WTC11 (cell line): Measurements from ENCODE around the gene MXRA8. TPM values are rescaled to one million over a fixed set of nuclear protein-coding genes. Genes with fewer than 3 reads are reported as not detected.
A peak's percentile ranks its signal among the peaks of the same experiment; 100 is the strongest.

ENCODE experiments used
- CDX4 ChIP-seq: fragments of 250-450 bp; sonication (Bioruptor Pico); IDR thresholded peaks from 2 replicates; pipeline ENCODE4 v1.9.0; 2021; ENCODE audit warnings: moderate library complexity, mild to moderate bottlenecking, inconsistent platforms, borderline replicate concordance
- CREM ChIP-seq: sonication (generic); formaldehyde crosslinking; IDR thresholded peaks from 2 replicates; pipeline ENCODE4 v1.8.1; 2022; ENCODE audit warnings: mild to moderate bottlenecking, missing genetic modification reagents, moderate library complexity
- E2F4 ChIP-seq: sonication (generic); formaldehyde crosslinking; IDR thresholded peaks from 2 replicates; pipeline ENCODE4 v1.8.1; 2022; ENCODE audit warnings: low read depth, mild to moderate bottlenecking, moderate library complexity, missing genetic modification reagents, borderline replicate concordance
- ERG ChIP-seq: fragments of 250-450 bp; sonication (Bioruptor Pico); IDR thresholded peaks from 2 replicates; pipeline ENCODE4 v1.8.0; 2021; ENCODE audit warnings: mild to moderate bottlenecking
- ESRRA ChIP-seq: sonication (generic); formaldehyde crosslinking; IDR thresholded peaks from 2 replicates; pipeline ENCODE4 v1.8.1; 2022; ENCODE audit warnings: mild to moderate bottlenecking, missing genetic modification reagents, borderline replicate concordance
- ETV6 ChIP-seq: sonication (generic); formaldehyde crosslinking; IDR thresholded peaks from 2 replicates; pipeline ENCODE4 v1.8.1; 2022; ENCODE audit warnings: mild to moderate bottlenecking, missing genetic modification reagents
- GTF2I ChIP-seq: fragments of 250-450 bp; sonication (Bioruptor Pico); conservative IDR thresholded peaks from 2 replicates; pipeline ENCODE4 v1.4.0; 2021; ENCODE audit warnings: mild to moderate bottlenecking
- JAZF1 ChIP-seq: fragments of 250-450 bp; sonication (Bioruptor Pico); IDR thresholded peaks from 2 replicates; pipeline ENCODE4 v1.9.0; 2021; ENCODE audit warnings: moderate library complexity, mild to moderate bottlenecking, inconsistent platforms
- JUN ChIP-seq: sonication (generic); formaldehyde crosslinking; IDR thresholded peaks from 2 replicates; pipeline ENCODE4 v1.8.0; 2023; ENCODE audit warnings: mild to moderate bottlenecking, missing genetic modification reagents
- KAT7 ChIP-seq: sonication (generic); formaldehyde crosslinking; IDR thresholded peaks from 2 replicates; pipeline ENCODE4 v1.8.1; 2023; ENCODE audit warnings: missing genetic modification reagents, mild to moderate bottlenecking, borderline replicate concordance
- MYBL2 ChIP-seq: sonication (generic); formaldehyde crosslinking; IDR thresholded peaks from 2 replicates; pipeline ENCODE4 v1.8.1; 2023; ENCODE audit warnings: mild to moderate bottlenecking, moderate library complexity, missing genetic modification reagents
- NR1H2 ChIP-seq: sonication (generic); formaldehyde crosslinking; IDR thresholded peaks from 2 replicates; pipeline ENCODE4 v1.9.0; 2021; ENCODE audit warnings: mild to moderate bottlenecking, moderate library complexity, missing genetic modification reagents
- PREB ChIP-seq: sonication (generic); formaldehyde crosslinking; IDR thresholded peaks from 2 replicates; pipeline ENCODE4 v1.8.1; 2022; ENCODE audit warnings: mild to moderate bottlenecking, missing genetic modification reagents, moderate library complexity, borderline replicate concordance
- RORB ChIP-seq: fragments of 250-450 bp; sonication (Bioruptor Pico); IDR thresholded peaks from 2 replicates; pipeline ENCODE4 v1.9.0; 2021; ENCODE audit warnings: mild to moderate bottlenecking
- SMAD4 ChIP-seq: sonication (generic); formaldehyde crosslinking; IDR thresholded peaks from 2 replicates; pipeline ENCODE4 v1.8.0; 2022; ENCODE audit warnings: mild to moderate bottlenecking, missing genetic modification reagents
- TCF7 ChIP-seq: sonication (generic); formaldehyde crosslinking; IDR thresholded peaks from 2 replicates; pipeline ENCODE4 v1.8.0; 2022; ENCODE audit warnings: mild to moderate bottlenecking, low read depth, missing genetic modification reagents, moderate library complexity
- ZMAT4 ChIP-seq: fragments of 250-450 bp; sonication (Bioruptor Pico); IDR thresholded peaks from 2 replicates; pipeline ENCODE4 v1.9.0; 2021; ENCODE audit warnings: mild to moderate bottlenecking
- ZNF121 ChIP-seq: sonication (generic); formaldehyde crosslinking; IDR thresholded peaks from 2 replicates; pipeline ENCODE4 v1.8.0; 2023; ENCODE audit warnings: missing genetic modification reagents
- ZNF671 ChIP-seq: fragments of 250-450 bp; sonication (Bioruptor Pico); IDR thresholded peaks from 2 replicates; pipeline ENCODE4 v1.8.0; 2021; ENCODE audit warnings: mild to moderate bottlenecking
- total RNA-seq: library from RNA; stranded (reverse); gene quantifications from 3 replicates; pipeline ENCODE4 v1.2.3, GENCODE V29; 2021
- TF ChIP-seq, protein P1 (sequence below): sonication (generic); formaldehyde crosslinking; conservative IDR thresholded peaks from 2 replicates; pipeline ENCODE4 v1.8.1; 2023; ENCODE audit warnings: mild to moderate bottlenecking, low read depth, missing genetic modification reagents, moderate library complexity
- TF ChIP-seq, protein P2 (sequence below): sonication (generic); formaldehyde crosslinking; IDR thresholded peaks from 2 replicates; pipeline ENCODE4 v1.8.1; 2022; ENCODE audit warnings: low read depth, missing genetic modification reagents, borderline replicate concordance
- TF ChIP-seq, protein P3 (sequence below): sonication (generic); formaldehyde crosslinking; IDR thresholded peaks from 2 replicates; pipeline ENCODE4 v1.8.1; 2023; ENCODE audit warnings: mild to moderate bottlenecking, missing genetic modification reagents, borderline replicate concordance
- TF ChIP-seq, protein P4 (sequence below): sonication (generic); formaldehyde crosslinking; IDR thresholded peaks from 2 replicates; pipeline ENCODE4 v1.8.0; 2022; ENCODE audit warnings: mild to moderate bottlenecking, missing genetic modification reagents

MXRA8 gene
- total RNA-seq, 1 experiment from 2014 or later, result 6.7 TPM

GRCh38 chr1:1354271-1355247 lies 3.8 kb downstream of the MXRA8 start (continued):
- TF ChIP-seq, protein P1, sequence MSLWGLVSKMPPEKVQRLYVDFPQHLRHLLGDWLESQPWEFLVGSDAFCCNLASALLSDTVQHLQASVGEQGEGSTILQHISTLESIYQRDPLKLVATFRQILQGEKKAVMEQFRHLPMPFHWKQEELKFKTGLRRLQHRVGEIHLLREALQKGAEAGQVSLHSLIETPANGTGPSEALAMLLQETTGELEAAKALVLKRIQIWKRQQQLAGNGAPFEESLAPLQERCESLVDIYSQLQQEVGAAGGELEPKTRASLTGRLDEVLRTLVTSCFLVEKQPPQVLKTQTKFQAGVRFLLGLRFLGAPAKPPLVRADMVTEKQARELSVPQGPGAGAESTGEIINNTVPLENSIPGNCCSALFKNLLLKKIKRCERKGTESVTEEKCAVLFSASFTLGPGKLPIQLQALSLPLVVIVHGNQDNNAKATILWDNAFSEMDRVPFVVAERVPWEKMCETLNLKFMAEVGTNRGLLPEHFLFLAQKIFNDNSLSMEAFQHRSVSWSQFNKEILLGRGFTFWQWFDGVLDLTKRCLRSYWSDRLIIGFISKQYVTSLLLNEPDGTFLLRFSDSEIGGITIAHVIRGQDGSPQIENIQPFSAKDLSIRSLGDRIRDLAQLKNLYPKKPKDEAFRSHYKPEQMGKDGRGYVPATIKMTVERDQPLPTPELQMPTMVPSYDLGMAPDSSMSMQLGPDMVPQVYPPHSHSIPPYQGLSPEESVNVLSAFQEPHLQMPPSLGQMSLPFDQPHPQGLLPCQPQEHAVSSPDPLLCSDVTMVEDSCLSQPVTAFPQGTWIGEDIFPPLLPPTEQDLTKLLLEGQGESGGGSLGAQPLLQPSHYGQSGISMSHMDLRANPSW (CRISPR knock-in tag), result no peak
- TF ChIP-seq GTF2I (CRISPR knock-in tag) (no peak), JAZF1 (CRISPR knock-in tag) (no peak), E2F4 (CRISPR knock-in tag) (0 out of 2 replicates have a peak, but pooled peaks have one; percentile 24), CREM (CRISPR knock-in tag) (0 out of 2 replicates have a peak, but pooled peaks have one; percentile 48), JUN (CRISPR knock-in tag) (no peak), MYBL2 (0 out of 2 replicates have a peak, but pooled peaks have one; percentile 37), TCF7 (CRISPR knock-in tag) (0 out of 2 replicates have a peak, but pooled peaks have one; percentile 54), NR1H2 (CRISPR knock-in tag) (no peak), PREB (no peak), ESRRA (CRISPR knock-in tag) (no peak), ZNF671 (CRISPR knock-in tag) (no peak; the same call in 1 of the 2 replicates), ERG (no peak), RORB (CRISPR knock-in tag) (no peak), ETV6 (CRISPR knock-in tag) (no peak), SMAD4 (CRISPR knock-in tag) (no peak), KAT7 (CRISPR knock-in tag) (no peak), CDX4 (CRISPR knock-in tag) (no peak), ZMAT4 (no peak), ZNF121 (CRISPR knock-in tag) (no peak)
- TF ChIP-seq, protein P2, sequence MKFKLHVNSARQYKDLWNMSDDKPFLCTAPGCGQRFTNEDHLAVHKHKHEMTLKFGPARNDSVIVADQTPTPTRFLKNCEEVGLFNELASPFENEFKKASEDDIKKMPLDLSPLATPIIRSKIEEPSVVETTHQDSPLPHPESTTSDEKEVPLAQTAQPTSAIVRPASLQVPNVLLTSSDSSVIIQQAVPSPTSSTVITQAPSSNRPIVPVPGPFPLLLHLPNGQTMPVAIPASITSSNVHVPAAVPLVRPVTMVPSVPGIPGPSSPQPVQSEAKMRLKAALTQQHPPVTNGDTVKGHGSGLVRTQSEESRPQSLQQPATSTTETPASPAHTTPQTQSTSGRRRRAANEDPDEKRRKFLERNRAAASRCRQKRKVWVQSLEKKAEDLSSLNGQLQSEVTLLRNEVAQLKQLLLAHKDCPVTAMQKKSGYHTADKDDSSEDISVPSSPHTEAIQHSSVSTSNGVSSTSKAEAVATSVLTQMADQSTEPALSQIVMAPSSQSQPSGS, result no peak
- TF ChIP-seq, protein P3, sequence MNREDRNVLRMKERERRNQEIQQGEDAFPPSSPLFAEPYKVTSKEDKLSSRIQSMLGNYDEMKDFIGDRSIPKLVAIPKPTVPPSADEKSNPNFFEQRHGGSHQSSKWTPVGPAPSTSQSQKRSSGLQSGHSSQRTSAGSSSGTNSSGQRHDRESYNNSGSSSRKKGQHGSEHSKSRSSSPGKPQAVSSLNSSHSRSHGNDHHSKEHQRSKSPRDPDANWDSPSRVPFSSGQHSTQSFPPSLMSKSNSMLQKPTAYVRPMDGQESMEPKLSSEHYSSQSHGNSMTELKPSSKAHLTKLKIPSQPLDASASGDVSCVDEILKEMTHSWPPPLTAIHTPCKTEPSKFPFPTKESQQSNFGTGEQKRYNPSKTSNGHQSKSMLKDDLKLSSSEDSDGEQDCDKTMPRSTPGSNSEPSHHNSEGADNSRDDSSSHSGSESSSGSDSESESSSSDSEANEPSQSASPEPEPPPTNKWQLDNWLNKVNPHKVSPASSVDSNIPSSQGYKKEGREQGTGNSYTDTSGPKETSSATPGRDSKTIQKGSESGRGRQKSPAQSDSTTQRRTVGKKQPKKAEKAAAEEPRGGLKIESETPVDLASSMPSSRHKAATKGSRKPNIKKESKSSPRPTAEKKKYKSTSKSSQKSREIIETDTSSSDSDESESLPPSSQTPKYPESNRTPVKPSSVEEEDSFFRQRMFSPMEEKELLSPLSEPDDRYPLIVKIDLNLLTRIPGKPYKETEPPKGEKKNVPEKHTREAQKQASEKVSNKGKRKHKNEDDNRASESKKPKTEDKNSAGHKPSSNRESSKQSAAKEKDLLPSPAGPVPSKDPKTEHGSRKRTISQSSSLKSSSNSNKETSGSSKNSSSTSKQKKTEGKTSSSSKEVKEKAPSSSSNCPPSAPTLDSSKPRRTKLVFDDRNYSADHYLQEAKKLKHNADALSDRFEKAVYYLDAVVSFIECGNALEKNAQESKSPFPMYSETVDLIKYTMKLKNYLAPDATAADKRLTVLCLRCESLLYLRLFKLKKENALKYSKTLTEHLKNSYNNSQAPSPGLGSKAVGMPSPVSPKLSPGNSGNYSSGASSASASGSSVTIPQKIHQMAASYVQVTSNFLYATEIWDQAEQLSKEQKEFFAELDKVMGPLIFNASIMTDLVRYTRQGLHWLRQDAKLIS (CRISPR knock-in tag), result no peak
- TF ChIP-seq, protein P4, sequence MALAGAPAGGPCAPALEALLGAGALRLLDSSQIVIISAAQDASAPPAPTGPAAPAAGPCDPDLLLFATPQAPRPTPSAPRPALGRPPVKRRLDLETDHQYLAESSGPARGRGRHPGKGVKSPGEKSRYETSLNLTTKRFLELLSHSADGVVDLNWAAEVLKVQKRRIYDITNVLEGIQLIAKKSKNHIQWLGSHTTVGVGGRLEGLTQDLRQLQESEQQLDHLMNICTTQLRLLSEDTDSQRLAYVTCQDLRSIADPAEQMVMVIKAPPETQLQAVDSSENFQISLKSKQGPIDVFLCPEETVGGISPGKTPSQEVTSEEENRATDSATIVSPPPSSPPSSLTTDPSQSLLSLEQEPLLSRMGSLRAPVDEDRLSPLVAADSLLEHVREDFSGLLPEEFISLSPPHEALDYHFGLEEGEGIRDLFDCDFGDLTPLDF (CRISPR knock-in tag), result no peak
